HepG2 (cell line): ENCODE measurements around the gene GATB. TPM values are rescaled to one million over a fixed set of nuclear protein-coding genes. Genes with fewer than 3 reads are reported as not detected.

Source experiments
- ATAC-seq: fragments of 200-7000 bp; cut with Tn5 transposase; 3 replicates; pipeline ENCODE4 v1.9.1; 2020; ENCODE audit warnings: mild to moderate bottlenecking, moderate library complexity
- BruUV-seq: library from RNA; stranded (reverse); fragments of 400-500 nt; replicated peaks from 2 replicates; lab custom pipeline; 2021; lab: Mats Ljungman, UMichigan
- CTCF ChIA-PET: fragments of 300-600 bp; formaldehyde crosslinking; extraction: SDS; loops from one replicate; lab custom pipeline; 2021; ENCODE audit warnings: low total read pairs, inconsistent platforms, low intra/inter-chr PET ratio; lab: Yijun Ruan, JAX
- POLR2A ChIA-PET: fragments of 350-600 bp; sonication (Branson Sonifier 250); formaldehyde crosslinking; loops from one replicate; lab custom pipeline; 2020; ENCODE audit warnings: antibody characterized with exemption, inconsistent platforms; lab: Yijun Ruan, JAX
- DNase-seq: peaks from one replicate; pipeline ENCODE4 v3.0.0-alpha.2; 2015; ENCODE audit warnings: low spot score
- FAIRE-seq: peaks from 3 replicates; lab custom pipeline; 2011; peaks lifted over from hg19 to GRCh38; lab: Jason Lieb, UNC
- H2AFZ ChIP-seq: one replicate; pipeline ENCODE4 v1.6.1; 2011; ENCODE audit warnings: low read length, inconsistent platforms
- H3K27ac ChIP-seq: fragments of 300-600 bp; 3 replicates; pipeline ENCODE4 v1.8.0; 2011; ENCODE audit warnings: mixed run types, mild to moderate bottlenecking, mixed read lengths, low read length, inconsistent platforms; ENCODE audit not compliant: insufficient read depth; ENCODE audit errors: extremely low read length
- H3K27me3 ChIP-seq, 2 experiments: fragments of 200-600 bp in 1 of 2; 2 replicates in 1 of 2; 3 replicates in 1 of 2; pipeline versions ENCODE4 v1.6.0 to v1.8.0; 2011; ENCODE audit warnings: low read length in 2 of 2, mild to moderate bottlenecking in 2 of 2, moderate library complexity in 2 of 2, inconsistent platforms in 1 of 2; ENCODE audit not compliant: insufficient read depth in 2 of 2, control insufficient read depth in 1 of 2
- H3K36me3 ChIP-seq, 2 experiments: fragments of 200-600 bp in 1 of 2; replicated peaks in 1 of 2; 2 replicates in 1 of 2; 3 replicates in 1 of 2; pipeline versions ENCODE4 v1.5.1 to v1.8.0; 2011; ENCODE audit warnings: low read length in 2 of 2, inconsistent platforms in 1 of 2; ENCODE audit not compliant: insufficient read depth in 2 of 2, control insufficient read depth in 1 of 2
- H3K4me1 ChIP-seq: 2 replicates; pipeline ENCODE4 v1.5.1; 2012; ENCODE audit warnings: low read length, inconsistent platforms; ENCODE audit not compliant: insufficient read depth
- H3K4me2 ChIP-seq: 2 replicates; pipeline ENCODE4 v1.6.0; 2011; ENCODE audit warnings: low read depth, low read length, inconsistent platforms
- H3K4me3 ChIP-seq, 3 experiments: fragments of 200-600 bp in 1 of 3; sonication (generic), shearing (Covaris generic) in 1 of 3; replicated peaks in 1 of 3; 2 replicates each; pipeline ENCODE4 v1.5.1; 2011 to 2016; ENCODE audit warnings: low read length in 3 of 3, inconsistent platforms in 2 of 3, low read depth in 2 of 3, mild to moderate bottlenecking in 2 of 3, control low read depth in 1 of 3, mixed read lengths in 1 of 3; ENCODE audit not compliant: insufficient read depth in 1 of 3
- H3K79me2 ChIP-seq: one replicate; pipeline ENCODE4 v1.6.1; 2011; ENCODE audit warnings: low read length, inconsistent platforms; ENCODE audit not compliant: insufficient read depth
- H3K9ac ChIP-seq: 2 replicates; pipeline ENCODE4 v1.6.0; 2011; ENCODE audit warnings: mild to moderate bottlenecking, low read depth, low read length, inconsistent platforms; ENCODE audit not compliant: insufficient read depth
- H3K9me3 ChIP-seq: 2 replicates; pipeline ENCODE4 v1.5.1; 2012; ENCODE audit warnings: mild to moderate bottlenecking, low read length
- H4K20me1 ChIP-seq: 2 replicates; pipeline ENCODE4 v1.6.0; 2011; ENCODE audit warnings: inconsistent platforms, mild to moderate bottlenecking, low read length, moderate library complexity; ENCODE audit not compliant: insufficient read depth
- ARNT ChIP-seq: fragments of 450-650 bp; IDR thresholded peaks from 2 replicates; pipeline ENCODE4 v1.6.1; 2017
- FOXK2 ChIP-seq: fragments of 450-650 bp; IDR thresholded peaks from 2 replicates; pipeline ENCODE4 v1.6.1; 2016
- NR2F6 ChIP-seq, 2 experiments: IDR thresholded peaks; 2 replicates each; pipeline ENCODE4 v1.6.1; 2016; ENCODE audit warnings: antibody characterized with exemption in 1 of 2, mild to moderate bottlenecking in 1 of 2
- PTBP1 ChIP-seq: fragments of 200-400 bp; formaldehyde crosslinking; IDR thresholded peaks from 2 replicates; pipeline ENCODE4 v1.6.1; 2018; ENCODE audit warnings: low read length, low read depth; ENCODE audit not compliant: poor library complexity, severe bottlenecking
- REPIN1 ChIP-seq: sonication (generic); formaldehyde crosslinking; IDR thresholded peaks from 2 replicates; pipeline ENCODE4 v1.8.0; 2022; ENCODE audit warnings: missing genetic modification reagents, low read depth, mild to moderate bottlenecking, borderline replicate concordance
- SMARCE1 ChIP-seq: fragments of 450-650 bp; IDR thresholded peaks from 2 replicates; pipeline ENCODE4 v1.6.1; 2017; ENCODE audit warnings: borderline replicate concordance
- ZBTB25 ChIP-seq: IDR thresholded peaks from 2 replicates; pipeline ENCODE4 v1.6.1; 2018; ENCODE audit warnings: missing genetic modification reagents
- ZFP36L2 ChIP-seq: sonication (generic); formaldehyde crosslinking; IDR thresholded peaks from 2 replicates; pipeline ENCODE4 v1.4.0; 2020; ENCODE audit warnings: missing genetic modification reagents
- whole genome bisulfite sequencing: methylation state at CpG from one replicate; pipeline ENCODE4 v1.1.6; 2017; ENCODE audit warnings: low lambda C conversion rate; 5-methylcytosine and 5-hydroxymethylcytosine counted together
- in situ Hi-C: cut with HindIII; loops from 2 replicates; pipeline ENCODE4 v1.10.0; 2017; ENCODE audit warnings: low pct_unique_long_range_greater_than_20kb; ENCODE audit not compliant: extremely low pct_ligation_motif_present
- intact Hi-C: fragments of 100-400 bp; cut with micrococcal nuclease; formaldehyde crosslinking; loops from one replicate; pipeline ENCODE4 v1.10.0; 2022; ENCODE audit not compliant: unreplicated experiment
- polyA plus RNA-seq, 8 experiments: library from polyadenylated mRNA; depleted of rRNA in 3 of 8; stranded (reverse) in 7 of 8; unstranded in 1 of 8; fragments of >200 nt; fragmentation: Illumina TruSeq in 4 of 8; extraction: Trizol in 4 of 8; gene quantifications; 2 replicates each; pipeline versions ENCODE4 v1.2.1 to v1.2.3, GENCODE V29; 2011 to 2016; ENCODE audit warnings: low read depth in 4 of 8, missing spikeins in 1 of 8, mixed read lengths in 1 of 8; ENCODE audit not compliant: insufficient read depth in 1 of 8
- total RNA-seq, 5 experiments: library from RNA; depleted of rRNA; stranded (reverse); fragments of >200 nt; fragmentation: Illumina TruSeq; extraction: Trizol; gene quantifications; 2 replicates each; pipeline ENCODE4 v1.2.3, GENCODE V29; 2016; ENCODE audit warnings: low read depth in 1 of 5

Gene GATB
- total and polyA plus RNA-seq, 2 of the 13 experiments (the other 11 are each of a cell fraction or from before 2014, with no cell fraction given) = 32.3 to 32.4 TPM

DNA sequence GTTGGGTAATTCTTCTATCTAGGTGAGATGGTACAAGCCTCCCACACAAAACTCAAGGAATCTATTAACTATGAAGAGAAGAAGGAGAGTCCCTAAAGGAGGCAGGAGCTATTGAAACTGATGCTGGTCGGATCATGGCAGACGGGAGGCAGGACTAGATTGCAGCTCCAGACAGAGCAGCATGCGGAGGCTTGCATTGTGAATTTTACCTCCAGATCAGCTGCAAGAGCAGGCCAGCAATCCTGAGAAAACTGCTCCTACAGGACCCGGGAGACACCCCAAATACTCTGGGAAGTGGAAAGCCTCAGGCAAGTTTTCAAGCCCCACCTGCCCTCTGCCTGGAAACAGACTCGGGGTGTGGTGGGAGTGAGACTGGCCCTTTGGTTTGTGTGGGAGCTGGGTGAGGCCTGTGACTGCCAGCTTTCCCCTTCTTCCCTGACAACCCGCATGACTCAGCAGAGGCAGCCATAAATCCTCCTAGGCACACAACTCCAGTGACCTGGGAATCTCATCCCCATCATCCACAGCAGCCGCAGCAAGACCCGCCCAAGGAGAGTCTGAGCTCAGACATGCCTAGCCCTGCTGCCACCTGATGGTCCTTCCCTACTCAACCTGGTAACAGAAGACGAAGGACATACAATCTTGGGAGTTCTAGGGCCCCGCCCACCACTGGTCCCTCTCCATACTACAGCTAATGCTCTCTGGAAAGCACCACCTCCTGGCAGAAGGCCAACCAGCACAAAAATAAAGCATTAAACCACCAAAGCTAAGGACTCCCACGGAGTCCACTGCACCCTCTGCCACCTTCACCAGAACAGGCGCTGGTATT lies 30.9 kb downstream of the GATB start:
- TF ChIP-seq ZBTB25 (CRISPR knock-in tag) = no peak
- no peak for TF ChIP-seq REPIN1 (CRISPR knock-in tag)
- no peak for TF ChIP-seq ARNT
- TF ChIP-seq ZFP36L2 (CRISPR knock-in tag) = no peak
- no peak for TF ChIP-seq NR2F6 (IDR thresholded peaks at IDR 0.05)
- no peak for TF ChIP-seq NR2F6 (CRISPR knock-in tag; IDR thresholded peaks at IDR 0.05)
- TF ChIP-seq SMARCE1 = no peak
- TF ChIP-seq PTBP1 = no peak
- Histone ChIP-seq H3K79me2 (no peaks in the 10 kb centered on the region), H2AFZ (no peak overlapping the region), H3K36me3 (no peaks in the 10 kb centered on the region), H3K9me3 (no peaks in the 10 kb centered on the region), H4K20me1 (no peaks in the 10 kb centered on the region), H3K27ac (no peak overlapping the region), H3K4me3 (no peak overlapping the region), H3K27me3 (no peaks in the 10 kb centered on the region), H3K4me2 (no peak overlapping the region), H3K9ac (no peak overlapping the region), H3K4me1 (no peaks in the 10 kb centered on the region)
- BruUV-seq = no TSS peak
- DNase-seq = no peak
- intact Hi-C loops = no loop called here
- in situ Hi-C loops = no loop called here
- FAIRE-seq = no peak
- ATAC-seq = no peak
- CTCF ChIA-PET = no interaction called here
- POLR2A ChIA-PET = no interaction called here
- 94% methylated on average over 11 of the region's 12 CpGs for WGBS

GRCh38 chr4:151728679-151729078 lies 32.1 kb downstream of the GATB start:
- ChIA-PET CTCF (no interaction called here), POLR2A (no interaction called here)
- Histone ChIP-seq H3K4me1 (no peaks in the 10 kb centered on the region), H3K4me2 (no peak overlapping the region), H2AFZ (no peak overlapping the region), H3K9me3 (no peaks in the 10 kb centered on the region), H4K20me1 (no peaks in the 10 kb centered on the region), H3K27ac (no peak overlapping the region), H3K36me3 (no peaks in the 10 kb centered on the region), H3K9ac (no peak overlapping the region), H3K79me2 (no peaks in the 10 kb centered on the region), H3K27me3 (no peaks in the 10 kb centered on the region), H3K4me3 (no peak overlapping the region)
- BruUV-seq = no TSS peak
- FAIRE-seq = no peak
- in situ Hi-C loops (no loop called here), intact Hi-C loops (no loop called here)
- no peak for ATAC-seq
- DNase-seq = no peak
- 98% methylated on average over 2 of the region's 2 CpGs for WGBS
- no peak for TF ChIP-seq FOXK2
